GM12892 (cell line): ENCODE data around the gene EEF1B2.

Experiments
- POLR2A ChIP-seq: IDR thresholded peaks from 2 replicates; pipeline ENCODE4 v1.6.1; 2011; ENCODE audit warnings: low read depth, low read length, control low read depth
- TAF1 ChIP-seq: IDR thresholded peaks from 2 replicates; pipeline ENCODE4 v1.6.1; 2011; ENCODE audit warnings: low read depth, mild to moderate bottlenecking, control low read depth, low read length, borderline replicate concordance

DNA sequence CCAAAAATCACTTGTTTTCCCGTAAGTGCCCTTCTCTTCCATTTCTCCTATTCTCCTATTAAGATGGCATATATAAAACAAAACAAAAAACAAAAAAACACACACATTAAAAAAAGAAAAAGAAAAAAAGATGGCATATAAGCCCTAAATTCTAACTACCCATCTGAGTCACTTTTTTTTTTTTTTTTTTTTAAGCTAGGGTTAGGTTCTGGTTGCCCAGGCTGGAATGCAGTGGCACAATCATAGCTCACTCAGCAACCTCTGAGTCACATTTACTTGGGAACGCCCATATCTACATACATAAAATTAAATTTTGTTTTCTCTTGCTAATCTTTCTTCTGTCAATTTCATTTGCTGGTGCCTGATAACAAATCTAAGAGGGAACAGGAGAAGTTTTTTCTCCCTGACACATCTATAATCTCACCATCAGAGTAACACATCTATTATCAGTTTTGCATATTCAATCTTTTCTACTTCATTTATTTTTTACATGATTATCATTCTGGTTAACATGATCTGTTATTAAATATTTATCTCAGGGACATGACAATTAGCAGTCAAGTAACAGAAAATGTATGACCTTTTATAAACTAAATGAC, 52.1 kb downstream of the EEF1B2 start:
- no peak for TF ChIP-seq POLR2A
- TF ChIP-seq TAF1, result no peak
